ENCODE data around the gene PRR16. TPM values are rescaled to one million over a fixed set of nuclear protein-coding genes. Genes with fewer than 3 reads are reported as not detected.

Gene PRR16
- total RNA-seq, 1 experiment from 2014 or later, result 1.4 TPM

DNA sequence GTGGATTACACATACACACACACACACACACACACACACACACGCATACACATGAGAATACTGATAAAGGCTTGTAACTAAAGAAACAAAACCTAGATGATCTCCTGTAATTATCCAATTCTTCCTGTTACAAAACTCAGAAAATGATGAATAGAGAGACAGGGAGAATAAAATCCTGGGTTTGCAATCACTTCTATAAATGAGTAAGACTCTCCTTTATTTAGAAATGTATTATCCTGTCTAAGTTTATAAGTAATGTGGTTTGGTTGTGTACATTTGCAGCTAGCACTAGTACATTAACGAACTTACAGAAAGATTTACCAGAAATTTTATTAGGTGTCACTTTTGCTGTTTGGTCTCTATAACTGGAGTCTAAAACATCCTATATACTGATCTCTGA is 2.8 kb upstream of the PRR16 start:
- DNase-seq (ENCODE audit: extremely low read depth, low read depth), result no peak

DNA sequence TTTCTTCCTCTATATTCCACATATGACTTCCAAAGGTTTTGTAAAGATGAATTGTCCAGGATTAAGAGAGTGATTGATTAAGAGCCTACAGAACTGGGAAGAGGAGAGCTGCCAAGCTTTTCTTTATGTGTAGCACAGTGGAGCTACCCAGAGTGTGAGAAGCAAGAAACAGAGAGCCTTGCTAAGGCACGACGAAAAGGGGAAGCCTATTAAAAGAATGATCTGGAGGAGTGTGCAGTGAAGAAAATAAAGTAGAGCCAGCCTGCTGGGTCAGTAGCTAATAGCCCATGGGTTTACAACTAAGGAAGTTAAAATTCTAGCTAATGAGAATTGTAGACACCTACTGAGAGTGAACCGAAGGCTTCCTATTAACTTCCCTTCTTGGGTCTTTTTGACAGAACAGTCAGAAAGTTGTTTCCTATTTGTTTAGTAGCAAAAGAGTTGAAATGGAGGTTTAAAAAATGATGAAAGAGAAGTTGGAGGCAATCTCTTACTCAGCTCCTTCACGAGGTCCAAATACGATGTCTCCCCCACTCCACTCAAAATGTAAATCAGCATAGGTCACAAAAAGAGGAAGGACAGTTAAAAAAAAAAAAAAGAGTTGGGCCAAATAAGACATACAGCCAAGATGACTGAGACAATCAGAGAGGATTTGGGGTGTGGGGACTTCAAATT is 957 bp upstream of the PRR16 start:
- DNase-seq (ENCODE audit: extremely low read depth, low read depth), result no peak

DNA sequence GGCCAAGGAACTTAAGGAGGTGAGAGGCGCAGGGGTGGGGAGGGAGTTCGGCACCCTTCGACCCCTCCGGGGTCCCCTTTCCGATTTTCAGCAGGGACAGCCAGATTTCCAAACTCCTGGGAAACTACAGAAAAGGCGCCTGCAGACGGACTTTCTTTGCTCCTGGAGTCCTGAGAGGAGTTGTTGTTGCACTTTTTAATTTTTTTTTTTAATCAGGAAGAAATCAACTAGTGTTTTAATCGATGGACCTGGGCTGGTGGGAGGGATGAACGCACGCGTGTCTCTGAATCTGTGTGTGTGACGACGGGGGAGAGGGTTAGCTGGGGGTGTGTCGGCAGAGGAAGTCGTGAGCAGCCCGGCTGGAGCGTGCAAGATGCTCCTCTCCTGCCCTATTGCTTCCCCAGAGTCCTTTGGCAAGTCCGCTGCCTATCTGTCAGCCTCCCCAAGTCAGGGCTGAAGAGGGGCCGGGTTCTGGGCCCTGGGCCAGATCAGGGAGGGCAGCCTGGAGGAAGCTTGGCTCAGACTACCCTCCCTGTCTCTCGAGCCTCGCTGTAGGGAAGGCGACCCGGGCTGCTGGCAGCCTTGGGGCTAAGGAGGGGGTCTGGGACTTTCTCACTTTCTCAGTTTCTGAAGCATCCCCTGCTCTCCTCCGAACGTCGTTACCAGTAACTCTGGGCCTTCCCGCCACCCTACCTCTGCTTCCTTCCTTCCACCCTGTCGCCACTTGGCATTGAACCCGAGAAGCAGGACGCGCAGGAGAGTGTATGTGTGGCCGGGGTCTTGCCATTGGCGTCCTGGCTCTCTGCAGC is 731 bp downstream of the PRR16 start:
- no peak for DNase-seq (ENCODE audit: extremely low read depth, low read depth)

DNA sequence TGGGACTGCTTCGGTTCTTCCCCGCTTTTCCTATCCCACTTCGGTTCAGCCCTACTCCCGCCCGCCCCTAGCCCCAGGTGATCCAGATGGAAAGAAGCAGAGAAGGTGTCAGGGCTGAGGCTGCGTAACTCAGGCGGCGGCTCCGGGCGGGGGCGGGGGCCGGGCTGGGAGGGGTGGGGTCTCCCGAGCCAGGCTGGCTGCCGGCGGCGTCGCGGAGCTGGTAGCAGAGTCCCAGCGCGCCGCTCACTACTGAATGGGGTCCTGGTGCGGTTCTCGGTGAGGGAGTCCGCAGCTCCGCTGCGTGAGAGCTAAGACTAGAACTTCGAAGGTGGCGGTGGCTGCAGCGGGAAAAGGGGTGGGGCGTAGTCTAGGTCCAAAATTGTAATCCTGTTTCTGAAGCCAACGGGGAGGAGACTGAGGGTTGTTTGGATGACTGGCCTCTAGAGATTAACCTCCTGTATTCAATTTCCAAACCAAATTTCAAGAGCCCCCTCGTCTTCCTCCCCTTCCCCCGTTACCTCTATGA is 1.4 kb downstream of the PRR16 start:
- DNase-seq (ENCODE audit: extremely low read depth, low read depth), result no peak

DNA sequence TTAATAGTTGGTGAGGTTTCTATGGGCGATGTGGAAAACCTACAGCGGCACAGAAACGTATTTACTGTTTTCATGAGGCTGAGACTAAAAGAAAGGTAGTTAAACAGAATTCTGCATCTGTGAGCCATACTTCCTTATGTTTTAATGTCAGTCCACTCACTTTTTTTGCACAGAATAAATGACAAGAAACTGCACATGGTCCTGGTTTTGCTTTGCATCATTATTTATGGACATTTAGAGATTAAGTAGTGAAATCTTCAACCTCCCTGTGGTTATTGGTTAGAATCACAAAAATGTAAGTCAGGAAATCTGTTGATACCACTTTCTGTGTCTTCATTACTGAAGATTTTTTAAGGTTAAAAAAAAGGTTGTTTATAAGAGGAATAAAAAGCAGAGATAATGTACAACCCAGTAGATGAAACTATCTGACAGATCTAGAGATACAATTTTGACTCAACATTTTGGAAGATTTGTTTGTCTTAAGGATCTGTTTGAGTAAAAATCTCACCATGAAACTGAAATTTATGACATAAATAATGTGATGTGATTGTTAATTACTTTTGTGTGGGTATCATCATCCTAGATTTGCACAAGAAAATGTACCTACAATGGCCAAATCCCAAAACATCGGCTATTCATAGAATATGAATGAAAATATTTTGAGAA is 2.4 kb downstream of the PRR16 start:
- DNase-seq (ENCODE audit: extremely low read depth, low read depth), result no peak

DNA sequence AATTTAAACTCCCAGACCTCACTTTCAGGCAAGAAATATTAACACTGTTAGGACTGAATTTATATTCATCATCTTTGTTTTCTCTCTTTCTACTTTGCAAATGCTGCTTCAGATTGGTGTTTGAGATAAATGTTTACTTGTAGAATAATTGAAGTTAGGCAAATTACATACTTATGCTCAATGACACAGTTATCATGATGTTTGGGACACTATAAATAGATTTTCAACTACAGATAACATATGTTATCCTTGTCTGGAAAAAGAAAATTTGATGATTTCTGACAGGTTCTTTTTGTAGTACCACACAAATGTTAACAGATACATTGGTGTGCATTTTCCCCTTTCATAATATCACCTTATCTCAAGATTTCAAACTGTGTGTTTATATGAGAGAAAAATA is 7.9 kb downstream of the PRR16 start:
- no peak for DNase-seq (ENCODE audit: extremely low read depth, low read depth)

DNA sequence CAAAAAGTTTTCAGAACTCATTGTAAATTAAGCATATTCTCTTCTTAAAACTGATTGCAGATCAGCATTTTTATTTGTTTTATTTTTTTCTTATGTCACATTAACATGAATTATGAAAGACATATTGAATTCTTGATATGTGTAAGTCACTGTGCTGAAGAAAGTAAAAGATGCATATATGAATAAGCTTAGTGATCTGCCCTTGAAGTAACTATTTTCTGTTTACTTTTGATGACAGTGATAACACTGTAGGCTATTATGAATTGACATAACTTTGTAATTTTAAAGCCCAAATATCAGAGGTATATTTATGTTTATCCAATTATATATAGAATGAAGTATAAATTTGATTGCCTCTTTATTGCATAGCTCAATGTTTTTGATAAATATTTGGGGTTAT is 8.8 kb downstream of the PRR16 start:
- DNase-seq (ENCODE audit: extremely low read depth, low read depth), result no peak

DNA sequence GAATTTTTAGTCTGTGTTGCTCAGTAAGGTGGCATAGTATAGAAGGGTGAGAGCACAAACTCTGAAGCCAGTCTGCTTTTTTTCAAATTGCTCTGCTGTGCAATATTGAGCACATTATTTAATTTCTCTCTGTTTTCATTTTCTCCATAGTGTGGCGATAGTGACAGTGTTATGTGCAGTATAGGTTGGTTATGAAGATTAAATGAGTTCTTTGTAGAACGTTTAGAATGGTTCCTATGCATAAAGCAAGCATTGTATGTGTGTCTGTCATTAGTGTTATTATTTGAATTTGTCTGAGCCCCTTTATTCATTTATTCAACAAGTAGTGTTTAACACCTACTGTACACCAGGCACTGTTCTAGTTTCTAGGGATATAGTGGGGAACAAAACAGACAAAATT is 9.2 kb downstream of the PRR16 start:
- DNase-seq (ENCODE audit: extremely low read depth, low read depth), result no peak

DNA sequence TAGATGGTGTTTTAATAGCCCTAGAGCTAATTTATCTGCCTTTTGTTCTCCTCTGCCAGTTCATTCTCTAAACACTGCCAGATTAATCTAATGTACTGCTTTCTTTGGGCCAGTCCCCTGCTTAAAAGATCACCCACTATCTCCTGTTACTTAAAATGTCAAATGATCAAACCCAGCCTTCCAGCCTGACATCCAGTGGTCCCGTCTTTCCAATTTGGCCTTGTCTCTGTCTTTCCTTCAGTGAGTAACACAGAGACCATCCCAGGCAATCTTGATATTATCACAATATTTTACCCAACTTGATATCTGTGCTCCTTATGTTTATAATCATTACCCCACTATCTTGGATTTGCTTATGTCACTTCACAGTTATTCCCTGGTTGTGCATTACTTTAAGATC is 12.0 kb downstream of the PRR16 start:
- DNase-seq (ENCODE audit: extremely low read depth, low read depth), result no peak

DNA sequence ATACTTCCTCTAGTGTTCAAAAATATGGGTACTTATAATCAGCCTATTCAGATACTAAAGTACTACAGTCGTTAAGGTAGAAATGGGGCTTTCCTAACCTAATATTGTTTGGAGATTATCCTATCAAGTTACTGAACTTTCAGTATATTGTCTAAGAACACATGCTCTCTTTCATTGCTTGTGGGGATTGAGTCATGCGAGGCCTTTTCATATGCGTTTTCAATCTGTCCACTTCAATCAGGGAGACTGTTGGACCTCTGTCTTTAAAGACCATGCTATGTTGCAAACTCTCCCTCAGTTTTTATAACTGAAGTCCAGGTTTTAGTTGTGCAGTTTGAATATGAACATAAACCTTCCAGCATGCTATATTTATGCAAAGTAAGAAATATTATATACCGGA is 15.0 kb downstream of the PRR16 start:
- DNase-seq (ENCODE audit: extremely low read depth, low read depth), result no peak

DNA sequence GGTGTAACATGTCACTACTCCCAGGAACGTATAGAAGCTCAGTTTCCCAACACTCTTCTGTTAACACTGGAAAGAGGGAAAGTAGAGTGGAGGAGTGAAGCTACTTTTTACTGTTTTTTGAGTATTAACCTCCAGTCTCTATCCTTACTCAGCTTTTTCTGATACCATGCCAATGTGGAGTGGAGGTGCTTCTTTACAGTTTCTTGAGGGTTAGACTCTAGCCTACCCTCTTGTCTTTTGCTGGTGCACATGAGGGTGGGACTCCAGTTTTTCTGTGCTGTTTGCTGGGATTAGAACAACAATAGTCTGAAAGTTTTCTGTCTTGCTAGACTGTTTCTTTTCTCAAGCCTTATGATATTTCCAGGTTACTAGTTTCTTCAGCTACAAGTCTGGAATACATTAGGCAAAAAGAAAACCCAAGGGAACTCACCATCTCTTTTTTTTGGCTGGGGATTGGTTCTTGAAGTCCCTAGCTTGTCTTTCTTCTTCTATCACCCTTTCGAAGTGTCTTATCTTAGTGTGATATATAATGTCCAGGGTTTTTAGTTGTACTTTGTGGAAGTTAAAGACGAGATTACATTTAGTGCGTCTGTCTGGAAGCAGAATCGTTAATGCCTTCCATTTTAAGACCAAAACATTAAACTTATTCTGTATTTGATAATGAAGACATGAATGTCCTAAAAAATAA is 35.9 kb downstream of the PRR16 start:
- no peak for DNase-seq (ENCODE audit: extremely low read depth, low read depth)

DNA sequence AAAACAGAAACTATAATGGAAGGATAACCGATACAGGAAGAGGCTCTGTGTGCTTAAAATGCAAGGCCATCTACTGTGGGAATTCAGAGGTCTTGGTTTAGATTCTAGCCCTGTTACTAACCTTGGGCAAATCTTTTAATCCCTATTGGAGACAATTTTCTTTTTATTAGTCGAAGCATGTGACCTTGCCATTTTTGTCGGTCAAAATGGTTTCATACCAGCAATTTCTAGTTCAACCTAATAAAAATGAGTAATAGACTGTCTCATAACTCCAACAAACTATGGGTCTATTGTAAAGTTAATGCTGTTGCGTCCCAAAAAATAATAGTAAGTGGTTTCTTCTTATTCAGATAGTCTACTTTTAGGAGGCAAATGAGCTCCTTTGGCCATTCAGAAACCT is 38.4 kb downstream of the PRR16 start:
- DNase-seq (ENCODE audit: extremely low read depth, low read depth), result no peak

DNA sequence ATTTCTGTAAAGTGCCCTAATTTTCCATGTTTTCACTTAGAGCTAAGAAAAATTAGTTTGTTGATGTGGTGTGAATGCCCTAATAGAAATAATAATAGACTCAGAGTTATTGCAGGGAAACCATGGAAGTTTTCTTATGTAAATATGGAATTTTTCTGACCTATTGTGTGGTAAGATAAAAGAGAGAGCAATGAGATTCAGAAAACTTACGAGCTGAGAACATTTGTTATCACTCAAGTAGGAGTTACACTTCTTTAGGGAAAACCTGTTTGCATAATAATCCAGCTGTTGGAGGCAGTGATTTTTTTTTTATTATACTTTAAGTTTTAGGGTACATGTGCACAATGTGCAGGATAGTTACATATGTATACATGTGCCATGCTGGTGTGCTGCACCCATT is 39.2 kb downstream of the PRR16 start:
- no peak for DNase-seq (ENCODE audit: extremely low read depth, low read depth)

DNA sequence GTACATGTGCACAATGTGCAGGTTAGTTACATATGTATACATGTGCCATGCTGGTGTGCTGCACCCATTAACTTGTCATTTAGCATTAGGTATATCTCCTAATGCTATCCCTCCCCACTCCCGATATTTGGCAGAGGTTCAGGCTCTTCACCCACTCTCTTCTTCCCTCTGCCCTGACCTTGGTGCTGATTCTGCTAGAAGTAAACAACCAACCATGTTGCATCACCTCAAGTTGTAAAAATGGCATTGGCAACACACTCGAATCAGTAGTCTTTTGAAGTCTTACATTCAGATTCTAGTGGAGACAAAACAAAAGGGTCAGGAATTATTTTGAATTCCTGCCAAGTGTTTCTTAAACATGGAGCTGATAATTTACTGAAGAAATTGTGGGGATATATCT is 40.0 kb downstream of the PRR16 start:
- DNase-seq (ENCODE audit: extremely low read depth, low read depth), result no peak

DNA sequence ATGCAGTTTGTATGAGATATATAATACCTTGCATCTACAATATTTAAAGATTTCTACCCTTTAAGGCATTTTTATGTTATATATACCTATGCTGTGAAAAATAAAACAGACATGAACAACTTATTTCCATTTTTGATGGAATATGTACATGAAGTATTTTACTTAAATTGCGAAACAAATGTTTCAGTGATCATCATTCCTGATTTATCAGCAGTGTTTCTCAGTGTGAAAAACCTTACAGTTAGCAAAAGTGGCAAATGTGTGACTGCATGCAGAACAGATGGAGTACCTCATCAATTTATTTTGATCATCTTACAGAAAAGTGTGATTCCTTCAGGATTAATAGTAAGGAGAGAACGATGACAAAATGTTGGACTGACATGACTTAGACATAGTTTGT is 43.1 kb downstream of the PRR16 start:
- DNase-seq (ENCODE audit: extremely low read depth, low read depth), result no peak

DNA sequence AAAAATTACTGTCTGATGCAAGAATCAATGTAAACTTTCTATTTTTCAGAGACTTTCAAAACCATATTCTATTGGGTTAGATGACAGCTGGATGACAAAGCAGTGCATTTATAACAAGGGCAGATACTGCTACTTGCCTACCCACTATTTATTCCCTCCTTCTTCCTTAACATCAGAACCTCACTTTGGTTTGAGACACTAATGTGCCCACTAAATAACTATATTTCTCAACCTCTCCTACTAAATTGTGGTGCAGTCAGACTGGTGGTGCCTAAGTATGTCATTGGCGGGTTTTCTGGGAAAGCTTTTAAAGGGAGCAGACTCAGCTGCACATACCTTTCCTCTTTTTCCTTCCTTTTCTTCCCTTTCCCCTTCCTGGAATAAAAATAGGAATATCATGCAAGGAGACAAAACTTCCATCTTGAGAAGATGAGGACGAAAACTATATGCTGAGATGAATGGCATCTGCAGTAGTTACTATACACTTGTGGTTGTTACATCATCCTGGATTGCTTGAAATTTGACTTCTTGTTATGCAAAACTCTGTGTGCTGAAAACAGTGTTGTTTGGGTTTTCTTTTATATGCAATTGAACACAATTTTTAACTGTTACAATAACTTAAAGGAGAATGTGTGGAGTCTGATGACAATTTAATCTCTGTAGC is 43.8 kb downstream of the PRR16 start:
- peak; percentile 9 for DNase-seq (ENCODE audit: extremely low read depth, low read depth)

DNA sequence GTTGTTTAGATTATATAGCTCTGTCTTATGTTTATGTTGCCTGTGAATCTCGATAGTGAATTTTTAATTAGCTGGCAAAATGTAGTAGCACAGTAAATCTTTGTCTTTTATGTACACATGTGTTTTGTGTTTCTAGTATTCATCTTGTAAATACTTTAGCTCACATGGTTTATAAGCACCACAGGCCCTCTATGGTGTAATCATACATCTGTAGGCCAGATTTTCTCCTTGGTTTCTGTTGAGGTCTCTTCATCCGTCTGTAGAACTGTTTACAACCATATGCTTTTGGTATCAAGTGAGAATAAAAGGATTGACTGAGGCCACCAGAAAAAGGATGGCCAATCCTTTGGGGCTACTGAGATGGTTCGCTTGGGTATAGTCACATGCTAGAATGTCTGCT is 45.0 kb downstream of the PRR16 start:
- no peak for DNase-seq (ENCODE audit: extremely low read depth, low read depth)

DNA sequence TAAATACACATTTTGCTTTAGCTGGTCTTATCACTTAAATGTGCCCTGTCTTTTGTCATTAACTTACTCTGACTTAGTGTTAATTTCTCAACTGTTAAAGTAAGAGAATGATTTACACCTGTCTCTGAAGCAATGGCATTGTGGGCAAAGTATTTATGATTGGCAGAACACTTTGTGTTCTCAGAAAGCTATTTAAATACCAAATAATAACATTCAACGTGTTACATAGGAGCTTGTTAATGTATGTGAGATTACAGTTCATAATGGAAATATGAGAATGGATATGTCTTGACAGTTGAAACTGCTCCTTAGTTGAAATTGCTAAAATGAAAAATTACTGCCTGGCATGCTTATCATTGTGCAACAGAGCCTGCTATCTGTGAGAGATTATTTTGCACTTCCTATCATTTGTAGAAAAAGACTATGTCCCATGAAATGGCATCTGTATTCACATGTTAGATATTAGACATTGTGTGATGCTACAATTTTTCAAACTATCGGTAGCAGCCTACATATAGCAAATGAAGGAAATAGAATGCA is 46.1 kb downstream of the PRR16 start:
- DNase-seq (ENCODE audit: extremely low read depth, low read depth), result no peak

DNA sequence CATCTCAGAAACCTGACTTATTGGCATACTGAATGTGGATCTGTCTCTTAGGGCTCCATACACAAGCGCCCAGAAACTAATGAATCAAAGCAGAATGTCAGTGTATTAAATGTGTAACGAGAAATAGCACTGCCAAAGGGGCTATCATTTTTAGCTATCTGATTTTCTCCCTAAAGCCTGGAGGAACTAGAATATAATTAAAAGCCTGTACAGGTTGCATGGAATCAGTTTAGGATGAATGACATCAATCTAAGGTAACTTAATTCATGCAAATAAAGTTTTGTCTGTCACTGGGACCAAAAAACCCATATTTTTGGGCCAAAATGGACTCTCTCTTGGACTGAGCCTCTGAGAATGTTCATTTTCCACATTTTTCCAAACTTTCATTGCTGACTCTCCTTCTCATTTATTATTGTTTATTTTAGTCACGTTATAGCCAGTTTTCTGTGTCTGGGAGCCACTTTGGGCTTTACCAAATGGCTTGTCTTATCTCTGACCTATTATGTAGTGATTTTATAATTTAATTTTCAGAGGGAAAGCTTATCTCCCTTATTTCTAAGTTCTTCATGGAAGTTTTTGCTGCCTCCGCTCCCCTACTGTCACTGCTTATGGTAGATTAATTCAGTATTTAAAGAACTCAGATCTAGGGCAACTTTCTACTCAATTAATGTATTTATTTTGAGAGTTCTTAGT is 47.0 kb downstream of the PRR16 start:
- DNase-seq (ENCODE audit: extremely low read depth, low read depth), result no peak

DNA sequence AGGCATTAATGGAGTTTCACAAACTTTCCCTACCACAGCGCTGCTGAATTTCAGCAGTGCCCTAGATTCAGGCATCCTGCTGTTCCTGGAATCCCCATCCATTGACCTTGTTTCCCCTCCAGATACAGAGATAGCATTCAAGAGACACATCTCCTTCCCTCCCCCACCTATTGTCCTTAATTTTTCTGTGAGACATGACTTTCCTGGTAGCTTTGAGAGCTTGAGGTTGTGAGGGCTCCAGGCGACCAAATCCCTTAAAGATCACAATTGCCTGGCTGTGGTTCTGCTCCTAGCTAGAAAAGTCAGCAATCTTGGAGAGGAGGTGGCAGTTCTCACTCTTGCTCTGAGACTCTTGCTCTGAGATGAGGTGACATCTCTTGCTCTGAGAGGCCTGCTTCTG is 48.0 kb downstream of the PRR16 start:
- no peak for DNase-seq (ENCODE audit: extremely low read depth, low read depth)

Measured in NCI-H460 (cell line).